Uterus (tissue), 4 donors: ENCODE data around the gene CACNB4. TPM values are rescaled to one million over a fixed set of nuclear protein-coding genes. Genes with fewer than 3 reads are reported as not detected.
"Not testable (repeated sequence)": the region's sequence is repeated elsewhere in the genome, so short reads cannot be mapped to it uniquely, and the experiment has no call there.

ENCODE experiments used
- DNase-seq, 2 donors: peaks; one replicate each; pipeline ENCODE4 v3.0.0-alpha.2; 2019 to 2020
- H3K27ac ChIP-seq, 2 donors: fragments of 200-600 bp; sonication (generic); 1 replicate in 1 of 2; 2 replicates in 1 of 2; pipeline ENCODE4 v1.5.1; 2016 to 2018
- H3K27me3 ChIP-seq, 2 donors: fragments of 200-600 bp; sonication (generic); one replicate each; pipeline ENCODE4 v1.5.1; 2018 to 2019; ENCODE audit warnings: control low read depth in 1 of 2
- H3K36me3 ChIP-seq, 2 donors: fragments of 200-600 bp; sonication (generic); one replicate each; pipeline ENCODE4 v1.5.1; 2019; ENCODE audit warnings: control low read depth in 1 of 2
- H3K4me1 ChIP-seq, 2 donors: fragments of 200-600 bp; sonication (generic); one replicate each; pipeline ENCODE4 v1.5.1; 2018 to 2019; ENCODE audit warnings: control low read depth in 1 of 2
- H3K4me3 ChIP-seq, 2 donors: fragments of 200-600 bp; sonication (generic); 1 replicate in 1 of 2; 2 replicates in 1 of 2; pipeline ENCODE4 v1.5.1; 2018 to 2019; ENCODE audit warnings: mild to moderate bottlenecking in 1 of 2
- H3K9me3 ChIP-seq, 2 donors: fragments of 200-600 bp; sonication (generic); one replicate each; pipeline ENCODE4 v1.5.1; 2019; ENCODE audit warnings: control low read depth in 1 of 2
- POLR2A ChIP-seq, 2 donors: fragments of 450-650 bp; IDR thresholded peaks; one replicate each; pipeline ENCODE4 v1.6.1; 2016; ENCODE audit warnings: antibody characterized with exemption in 2 of 2, mild to moderate bottlenecking in 1 of 2, moderate library complexity in 1 of 2
- intact Hi-C: fragments of 100-400 bp; cut with DNase I; formaldehyde crosslinking; loops from one replicate; pipeline ENCODE4 v1.15.1; 2023; ENCODE audit warnings: low total_unique reads
- total RNA-seq, 4 donors: library from RNA; depleted of rRNA in 3 of 4; stranded (reverse); fragments of >200 nt in 3 of 4; gene quantifications; one replicate each; pipeline versions ENCODE4 v1.1.0 to v1.2.4, GENCODE V29; 2014 to 2023
- TF ChIP-seq, protein P1 (sequence below), 4 experiments: fragments of 200-600 bp in 2 of 4; fragments of 450-650 bp in 2 of 4; sonication (generic) in 2 of 4; IDR thresholded peaks; one replicate each; pipeline ENCODE4 v1.5.1; 2016 to 2019; ENCODE audit warnings: antibody characterized with exemption in 4 of 4, mild to moderate bottlenecking in 2 of 4, moderate library complexity in 1 of 4
- donor health status: DM: yes; HTN: yes; CAD: no.

CACNB4 gene
- total RNA-seq, 4 donors from 2014 or later: 0.26 to 14.0 (median 1.6) TPM

DNA sequence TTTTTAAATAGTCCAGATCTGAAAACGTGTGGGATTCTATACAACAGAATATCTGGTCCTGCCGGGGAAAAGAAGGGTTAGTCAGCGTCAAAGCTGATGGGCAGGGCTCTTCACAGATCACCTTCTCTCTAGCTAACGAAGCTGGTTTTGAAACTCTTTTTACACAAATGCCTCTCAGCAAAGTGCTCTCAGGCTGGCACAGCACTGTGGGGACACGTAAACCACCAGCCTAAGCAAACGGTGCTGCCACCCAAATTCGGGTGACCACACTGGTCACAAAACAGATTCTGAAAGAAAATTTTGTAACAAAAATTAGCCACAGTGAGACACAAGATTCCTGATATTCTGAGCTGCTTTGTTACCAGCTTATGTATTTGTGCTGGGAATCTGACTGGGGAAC lies 217.5 kb downstream of the CACNB4 start:
- H3K4me3 ChIP-seq: no peak overlapping the region
- intact Hi-C loops: no loop called here
- no peaks in the 10 kb centered on the region for H3K9me3 ChIP-seq
- H3K27me3 ChIP-seq: no peaks in the 10 kb centered on the region
- no peak for DNase-seq
- no peaks in the 10 kb centered on the region for H3K4me1 ChIP-seq
- no peaks in the 10 kb centered on the region for H3K36me3 ChIP-seq
- H3K27ac ChIP-seq: no peak overlapping the region
- no peak for TF ChIP-seq POLR2A (IDR thresholded peaks at IDR 0.05)
- TF ChIP-seq, protein P1, sequence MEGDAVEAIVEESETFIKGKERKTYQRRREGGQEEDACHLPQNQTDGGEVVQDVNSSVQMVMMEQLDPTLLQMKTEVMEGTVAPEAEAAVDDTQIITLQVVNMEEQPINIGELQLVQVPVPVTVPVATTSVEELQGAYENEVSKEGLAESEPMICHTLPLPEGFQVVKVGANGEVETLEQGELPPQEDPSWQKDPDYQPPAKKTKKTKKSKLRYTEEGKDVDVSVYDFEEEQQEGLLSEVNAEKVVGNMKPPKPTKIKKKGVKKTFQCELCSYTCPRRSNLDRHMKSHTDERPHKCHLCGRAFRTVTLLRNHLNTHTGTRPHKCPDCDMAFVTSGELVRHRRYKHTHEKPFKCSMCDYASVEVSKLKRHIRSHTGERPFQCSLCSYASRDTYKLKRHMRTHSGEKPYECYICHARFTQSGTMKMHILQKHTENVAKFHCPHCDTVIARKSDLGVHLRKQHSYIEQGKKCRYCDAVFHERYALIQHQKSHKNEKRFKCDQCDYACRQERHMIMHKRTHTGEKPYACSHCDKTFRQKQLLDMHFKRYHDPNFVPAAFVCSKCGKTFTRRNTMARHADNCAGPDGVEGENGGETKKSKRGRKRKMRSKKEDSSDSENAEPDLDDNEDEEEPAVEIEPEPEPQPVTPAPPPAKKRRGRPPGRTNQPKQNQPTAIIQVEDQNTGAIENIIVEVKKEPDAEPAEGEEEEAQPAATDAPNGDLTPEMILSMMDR (IDR thresholded peaks at IDR 0.05): no peak

DNA sequence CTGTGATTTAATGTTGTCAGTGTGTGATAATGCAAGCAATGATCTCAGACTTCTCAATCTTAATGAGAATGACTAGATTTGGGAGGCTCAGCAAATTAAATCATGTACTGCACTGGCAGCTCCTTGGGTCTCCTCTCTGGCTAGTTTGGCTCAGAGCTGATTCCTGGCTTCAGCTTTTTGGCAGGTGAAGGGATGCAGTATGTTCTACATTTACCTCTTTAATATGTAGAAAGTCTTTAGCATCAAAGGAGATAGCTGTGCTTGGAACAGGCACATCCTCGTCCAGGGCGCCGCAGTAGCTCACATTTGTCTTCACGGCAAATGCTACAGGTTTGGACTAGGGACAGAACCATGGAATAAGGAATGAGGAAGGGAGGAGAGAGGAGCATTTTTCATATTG lies 218.3 kb downstream of the CACNB4 start:
- H3K27me3 ChIP-seq: no peaks in the 10 kb centered on the region
- H3K36me3 ChIP-seq: no peaks in the 10 kb centered on the region
- no peaks in the 10 kb centered on the region for H3K4me1 ChIP-seq
- no peak overlapping the region for H3K4me3 ChIP-seq
- TF ChIP-seq, protein P1 (IDR thresholded peaks at IDR 0.05): no peak
- no peak for TF ChIP-seq POLR2A (IDR thresholded peaks at IDR 0.05)
- H3K9me3 ChIP-seq: no peaks in the 10 kb centered on the region
- no peak for DNase-seq
- no peak overlapping the region for H3K27ac ChIP-seq
- intact Hi-C loops: no loop called here

DNA sequence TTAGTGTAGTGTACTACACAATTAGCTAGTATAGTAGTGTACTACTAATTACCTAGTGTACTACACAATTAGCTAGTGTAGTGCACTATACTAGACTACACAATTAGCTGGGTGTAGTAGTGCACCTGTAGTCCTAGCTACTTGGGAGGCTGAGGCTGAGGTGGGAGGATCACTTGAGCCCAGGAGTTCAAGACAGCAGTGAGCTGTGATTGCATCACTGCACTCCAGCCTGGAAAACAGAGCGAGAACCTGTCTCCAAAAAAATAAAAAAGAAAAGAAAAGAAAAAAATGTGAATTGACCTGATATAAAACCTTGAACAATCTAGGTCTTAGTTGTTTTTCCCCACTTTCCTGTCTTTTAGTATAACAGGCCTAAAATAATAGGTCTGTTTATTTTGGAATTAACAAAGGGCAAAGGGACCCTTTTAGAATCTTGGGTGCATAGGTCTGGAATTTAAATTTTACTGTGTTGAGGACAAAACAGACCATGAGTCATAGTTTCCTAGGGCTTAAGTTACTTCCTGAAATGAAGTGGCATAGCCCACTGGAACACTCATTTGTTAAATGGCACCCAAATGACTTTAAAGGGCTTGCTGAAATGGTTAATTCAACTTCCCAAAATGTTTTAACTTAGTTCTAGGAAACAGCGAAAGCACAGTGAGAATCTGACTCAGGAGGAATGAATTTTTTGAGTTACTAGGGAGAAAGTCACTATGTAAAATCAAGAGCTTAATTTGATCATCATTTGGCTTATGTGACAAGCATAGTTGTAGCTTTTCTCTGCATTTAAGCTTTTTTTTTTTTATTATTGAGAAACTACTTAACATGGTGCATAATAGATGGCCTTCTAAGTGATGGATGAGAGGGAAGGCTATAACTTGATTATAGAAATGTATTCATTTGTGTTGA lies 219.9 kb downstream of the CACNB4 start:
- no peaks in the 10 kb centered on the region for H3K9me3 ChIP-seq
- intact Hi-C loops: no loop called here
- no peak overlapping the region for H3K27ac ChIP-seq
- H3K4me1 ChIP-seq: no peaks in the 10 kb centered on the region
- H3K36me3 ChIP-seq: no peaks in the 10 kb centered on the region
- no peak overlapping the region for H3K4me3 ChIP-seq
- no peak for TF ChIP-seq POLR2A (IDR thresholded peaks at IDR 0.05)
- TF ChIP-seq, protein P1 (IDR thresholded peaks at IDR 0.05): no peak
- H3K27me3 ChIP-seq: no peaks in the 10 kb centered on the region
- DNase-seq: no peak

DNA sequence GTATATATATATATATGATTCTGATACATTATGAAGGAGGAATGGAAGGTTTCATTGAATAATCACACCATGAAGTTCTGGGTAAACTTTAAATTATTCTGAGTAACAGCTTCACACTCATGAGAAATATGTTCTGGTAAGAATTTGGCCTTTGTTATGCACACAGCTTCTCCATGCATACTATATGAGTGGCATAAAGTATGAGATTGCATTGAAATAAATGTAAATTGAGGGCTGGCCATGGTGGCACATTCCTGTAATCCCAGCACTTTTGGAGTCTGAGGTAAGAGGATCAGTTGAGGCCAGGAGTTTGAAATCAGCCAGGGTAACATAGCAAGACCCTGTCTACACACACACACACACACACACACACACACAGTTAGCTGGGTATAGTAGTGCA lies 220.6 kb downstream of the CACNB4 start:
- no peak for DNase-seq
- Histone ChIP-seq H3K4me3 (no peak overlapping the region), H3K4me1 (no peaks in the 10 kb centered on the region), H3K36me3 (no peaks in the 10 kb centered on the region), H3K27ac (no peak overlapping the region), H3K27me3 (no peaks in the 10 kb centered on the region), H3K9me3 (no peaks in the 10 kb centered on the region)
- TF ChIP-seq, protein P1 (IDR thresholded peaks at IDR 0.05): no peak
- no peak for TF ChIP-seq POLR2A (IDR thresholded peaks at IDR 0.05)
- intact Hi-C loops: no loop called here

DNA sequence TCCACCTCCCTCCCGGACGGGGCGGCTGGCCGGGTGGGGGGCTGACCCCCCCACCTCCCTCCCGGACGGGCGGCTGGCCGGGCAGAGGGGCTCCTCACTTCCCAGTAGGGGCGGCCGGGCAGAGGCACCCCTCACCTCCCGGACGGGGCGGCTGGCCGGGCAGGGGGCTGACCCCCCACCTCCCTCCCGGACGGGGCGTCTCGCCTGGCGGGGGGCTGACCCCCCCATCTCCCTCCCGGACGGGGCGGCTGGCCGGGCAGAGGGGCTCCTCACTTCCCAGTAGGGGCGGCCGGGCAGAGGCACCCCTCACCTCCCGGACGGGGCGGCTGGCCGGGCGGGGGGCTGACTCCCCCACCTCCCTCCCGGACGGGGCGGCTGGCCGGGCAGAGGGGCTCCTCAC lies 223.2 kb downstream of the CACNB4 start:
- H3K27ac ChIP-seq, H3K27me3 ChIP-seq, H3K4me3 ChIP-seq, H3K36me3 ChIP-seq, intact Hi-C loops, H3K4me1 ChIP-seq, DNase-seq, H3K9me3 ChIP-seq: not testable (repeated sequence)
